ENCODE measurements around the gene MCM7.

Gene MCM7

DNA sequence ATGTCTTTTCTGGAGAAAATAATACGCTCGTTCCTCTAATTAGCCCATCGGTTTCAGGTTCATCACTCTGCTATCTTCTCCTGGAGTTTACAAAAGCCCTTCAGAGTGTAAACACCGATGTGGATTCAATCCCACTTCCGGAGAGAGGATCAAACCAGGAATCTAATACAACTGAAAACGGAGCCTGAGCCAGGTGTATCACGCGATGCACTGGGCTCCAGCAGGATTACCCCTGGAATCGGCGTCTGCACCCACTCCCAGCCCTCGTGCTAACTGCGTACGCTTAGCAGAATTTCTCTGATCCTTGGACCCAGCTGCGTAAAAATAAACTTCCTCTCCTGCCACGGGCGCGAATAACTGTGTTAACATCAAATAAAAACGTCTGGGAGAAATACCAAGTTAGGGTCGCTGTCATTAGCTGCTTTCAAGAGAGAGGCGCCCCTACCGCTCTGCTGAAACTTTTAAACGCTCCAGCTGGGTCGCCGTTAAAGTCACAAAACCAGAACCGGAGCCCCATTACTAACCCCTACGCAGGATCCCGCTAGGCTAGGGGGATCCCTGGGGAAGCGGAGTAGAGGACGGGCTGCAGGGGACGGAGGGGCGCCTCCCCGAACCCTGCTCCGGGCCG lies 20.2 kb downstream of the MCM7 start:
- no peak for TF ChIP-seq EZH2phosphoT487 (IDR thresholded peaks at IDR 0.05; ENCODE audit: borderline replicate concordance)
- TF ChIP-seq, protein P1, sequence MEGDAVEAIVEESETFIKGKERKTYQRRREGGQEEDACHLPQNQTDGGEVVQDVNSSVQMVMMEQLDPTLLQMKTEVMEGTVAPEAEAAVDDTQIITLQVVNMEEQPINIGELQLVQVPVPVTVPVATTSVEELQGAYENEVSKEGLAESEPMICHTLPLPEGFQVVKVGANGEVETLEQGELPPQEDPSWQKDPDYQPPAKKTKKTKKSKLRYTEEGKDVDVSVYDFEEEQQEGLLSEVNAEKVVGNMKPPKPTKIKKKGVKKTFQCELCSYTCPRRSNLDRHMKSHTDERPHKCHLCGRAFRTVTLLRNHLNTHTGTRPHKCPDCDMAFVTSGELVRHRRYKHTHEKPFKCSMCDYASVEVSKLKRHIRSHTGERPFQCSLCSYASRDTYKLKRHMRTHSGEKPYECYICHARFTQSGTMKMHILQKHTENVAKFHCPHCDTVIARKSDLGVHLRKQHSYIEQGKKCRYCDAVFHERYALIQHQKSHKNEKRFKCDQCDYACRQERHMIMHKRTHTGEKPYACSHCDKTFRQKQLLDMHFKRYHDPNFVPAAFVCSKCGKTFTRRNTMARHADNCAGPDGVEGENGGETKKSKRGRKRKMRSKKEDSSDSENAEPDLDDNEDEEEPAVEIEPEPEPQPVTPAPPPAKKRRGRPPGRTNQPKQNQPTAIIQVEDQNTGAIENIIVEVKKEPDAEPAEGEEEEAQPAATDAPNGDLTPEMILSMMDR (conservative IDR thresholded peaks at IDR 0.05; ENCODE audit: low read length): no peak
- no peaks in the 10 kb centered on the region for H3K27me3 ChIP-seq (ENCODE audit: insufficient read depth, low read length, poor library complexity, severe bottlenecking)
- peaks cover 49% of the 10 kb centered on the region for H3K79me2 ChIP-seq (ENCODE audit: insufficient read depth, low read length)
- no peaks in the 10 kb centered on the region for H3K9me2 ChIP-seq (replicated peaks; ENCODE audit: low read depth, low read length)
- H3K9ac ChIP-seq (ENCODE audit: low read depth, low read length, poor library complexity, severe bottlenecking): peak overlapping the region; percentile 97
- H3K4me2 ChIP-seq (ENCODE audit: low read depth, low read length, poor library complexity, severe bottlenecking): peak overlapping the region; percentile 82
- H3K9me3 ChIP-seq (ENCODE audit: insufficient read depth, low read depth, low read length): no peaks in the 10 kb centered on the region
- H3K4me1 ChIP-seq (ENCODE audit: insufficient read depth, low read length, poor library complexity, severe bottlenecking): peaks cover 16% of the 10 kb centered on the region
- H4K20me1 ChIP-seq (ENCODE audit: insufficient read depth, low read length, poor library complexity, severe bottlenecking): peaks cover 44% of the 10 kb centered on the region
- H3K4me3 ChIP-seq (ENCODE audit: low read length, poor library complexity, severe bottlenecking): peak overlapping the region; percentile 95
- no peaks in the 10 kb centered on the region for H3F3A ChIP-seq (ENCODE audit: low read depth)
- no peak overlapping the region for H2AFZ ChIP-seq (ENCODE audit: low read length)
- H3K36me3 ChIP-seq (ENCODE audit: insufficient read depth, low read length): peaks cover 20% of the 10 kb centered on the region; the same call in 1 of the 2 replicates

DNA sequence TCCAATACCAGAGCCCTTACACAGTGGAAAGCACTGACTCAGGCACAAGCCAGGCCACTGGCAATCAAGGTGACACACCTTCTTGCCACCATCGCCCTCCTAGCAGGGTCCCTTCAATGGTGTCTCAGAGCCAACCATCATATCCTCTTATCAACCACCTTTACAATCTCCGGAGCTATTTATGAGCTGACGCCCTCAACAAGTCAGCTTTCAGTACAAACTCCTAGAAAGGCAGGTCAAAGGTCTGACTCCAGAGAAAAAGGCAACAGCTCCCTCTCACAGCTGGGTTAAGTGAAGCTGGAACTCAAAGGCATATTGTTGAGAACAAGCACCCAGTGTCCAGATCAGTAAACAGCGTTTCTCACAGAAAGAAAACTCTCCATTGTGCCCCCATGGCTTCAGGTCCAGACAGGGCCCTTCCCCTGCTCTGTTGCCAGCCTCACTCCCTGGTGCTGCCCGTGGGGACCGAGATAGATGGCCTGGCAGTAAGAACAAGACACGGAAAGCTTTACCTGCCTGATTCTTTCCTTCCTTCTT lies 22.1 kb downstream of the MCM7 start:
- Histone ChIP-seq H3K79me2 (ENCODE audit: insufficient read depth, low read length) (peaks cover 53% of the 10 kb centered on the region), H3K4me2 (ENCODE audit: low read depth, low read length, poor library complexity, severe bottlenecking) (peak overlapping the region; percentile 82), H3K9ac (ENCODE audit: low read depth, low read length, poor library complexity, severe bottlenecking) (peak overlapping the region; percentile 97), H2AFZ (ENCODE audit: low read length) (no peak overlapping the region), H3K4me1 (ENCODE audit: insufficient read depth, low read length, poor library complexity, severe bottlenecking) (peaks cover 16% of the 10 kb centered on the region), H3K9me2 (replicated peaks; ENCODE audit: low read depth, low read length) (no peaks in the 10 kb centered on the region), H3K36me3 (ENCODE audit: insufficient read depth, low read length) (peaks cover 39% of the 10 kb centered on the region; the same call in 1 of the 2 replicates), H3F3A (ENCODE audit: low read depth) (no peaks in the 10 kb centered on the region), H3K9me3 (ENCODE audit: insufficient read depth, low read depth, low read length) (no peaks in the 10 kb centered on the region), H4K20me1 (ENCODE audit: insufficient read depth, low read length, poor library complexity, severe bottlenecking) (peaks cover 44% of the 10 kb centered on the region), H3K4me3 (ENCODE audit: low read length, poor library complexity, severe bottlenecking) (peak overlapping the region; percentile 95), H3K27me3 (ENCODE audit: insufficient read depth, low read length, poor library complexity, severe bottlenecking) (no peaks in the 10 kb centered on the region)
- TF ChIP-seq EZH2phosphoT487 (IDR thresholded peaks at IDR 0.05; ENCODE audit: borderline replicate concordance): no peak
- TF ChIP-seq, protein P1 (conservative IDR thresholded peaks at IDR 0.05; ENCODE audit: low read length): no peak

DNA sequence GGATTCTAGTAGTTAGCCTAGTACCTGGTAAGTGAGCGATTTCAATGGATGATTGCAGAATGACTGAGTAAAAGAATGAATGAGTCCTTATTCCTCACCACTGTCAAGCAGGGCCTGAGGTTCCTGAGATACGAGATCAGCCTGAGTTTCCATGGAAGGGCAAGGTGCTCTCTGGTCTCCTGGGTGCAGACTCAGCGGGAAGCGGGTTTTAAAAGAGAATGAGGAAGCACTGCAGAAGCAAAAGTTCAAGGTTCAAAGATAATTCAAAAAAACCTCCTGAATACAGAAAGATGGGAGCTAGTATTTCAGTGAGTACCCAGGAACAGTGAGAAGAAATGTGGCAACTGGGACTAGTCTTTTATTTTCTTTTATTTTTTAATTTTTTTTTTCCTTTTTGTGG lies 24.0 kb downstream of the MCM7 start:
- H2AFZ ChIP-seq (ENCODE audit: low read length): no peak overlapping the region
- H3K4me1 ChIP-seq (ENCODE audit: insufficient read depth, low read length, poor library complexity, severe bottlenecking): peaks cover 16% of the 10 kb centered on the region
- TF ChIP-seq, protein P1 (conservative IDR thresholded peaks at IDR 0.05; ENCODE audit: low read length): no peak
- no peak for TF ChIP-seq EZH2phosphoT487 (IDR thresholded peaks at IDR 0.05; ENCODE audit: borderline replicate concordance)
- peaks cover 58% of the 10 kb centered on the region for H3K36me3 ChIP-seq (ENCODE audit: insufficient read depth, low read length)
- H3F3A ChIP-seq (ENCODE audit: low read depth): no peaks in the 10 kb centered on the region
- H3K4me2 ChIP-seq (ENCODE audit: low read depth, low read length, poor library complexity, severe bottlenecking): no peak overlapping the region
- no peak overlapping the region for H3K9ac ChIP-seq (ENCODE audit: low read depth, low read length, poor library complexity, severe bottlenecking)
- peaks cover 53% of the 10 kb centered on the region for H3K79me2 ChIP-seq (ENCODE audit: insufficient read depth, low read length)
- H3K4me3 ChIP-seq (ENCODE audit: low read length, poor library complexity, severe bottlenecking): no peak overlapping the region
- peaks cover 44% of the 10 kb centered on the region for H4K20me1 ChIP-seq (ENCODE audit: insufficient read depth, low read length, poor library complexity, severe bottlenecking)
- H3K27me3 ChIP-seq (ENCODE audit: insufficient read depth, low read length, poor library complexity, severe bottlenecking): no peaks in the 10 kb centered on the region
- H3K9me2 ChIP-seq (replicated peaks; ENCODE audit: low read depth, low read length): no peaks in the 10 kb centered on the region
- H3K9me3 ChIP-seq (ENCODE audit: insufficient read depth, low read depth, low read length): peaks cover 7% of the 10 kb centered on the region; the same call in 1 of the 2 replicates
